GM19463 (cell line): ENCODE measurements around the gene DAND5.
"Not testable (repeated sequence)": the region's sequence is repeated elsewhere in the genome, so short reads cannot be mapped to it uniquely, and the experiment has no call there.

ENCODE experiments used
- ATAC-seq: cut with Tn5 transposase; IDR thresholded peaks from one replicate; pipeline ENCODE4 v1.9.1; 2021; ENCODE audit warnings: mild to moderate bottlenecking, moderate library complexity; ENCODE audit not compliant: unreplicated experiment

The DAND5 gene

DNA sequence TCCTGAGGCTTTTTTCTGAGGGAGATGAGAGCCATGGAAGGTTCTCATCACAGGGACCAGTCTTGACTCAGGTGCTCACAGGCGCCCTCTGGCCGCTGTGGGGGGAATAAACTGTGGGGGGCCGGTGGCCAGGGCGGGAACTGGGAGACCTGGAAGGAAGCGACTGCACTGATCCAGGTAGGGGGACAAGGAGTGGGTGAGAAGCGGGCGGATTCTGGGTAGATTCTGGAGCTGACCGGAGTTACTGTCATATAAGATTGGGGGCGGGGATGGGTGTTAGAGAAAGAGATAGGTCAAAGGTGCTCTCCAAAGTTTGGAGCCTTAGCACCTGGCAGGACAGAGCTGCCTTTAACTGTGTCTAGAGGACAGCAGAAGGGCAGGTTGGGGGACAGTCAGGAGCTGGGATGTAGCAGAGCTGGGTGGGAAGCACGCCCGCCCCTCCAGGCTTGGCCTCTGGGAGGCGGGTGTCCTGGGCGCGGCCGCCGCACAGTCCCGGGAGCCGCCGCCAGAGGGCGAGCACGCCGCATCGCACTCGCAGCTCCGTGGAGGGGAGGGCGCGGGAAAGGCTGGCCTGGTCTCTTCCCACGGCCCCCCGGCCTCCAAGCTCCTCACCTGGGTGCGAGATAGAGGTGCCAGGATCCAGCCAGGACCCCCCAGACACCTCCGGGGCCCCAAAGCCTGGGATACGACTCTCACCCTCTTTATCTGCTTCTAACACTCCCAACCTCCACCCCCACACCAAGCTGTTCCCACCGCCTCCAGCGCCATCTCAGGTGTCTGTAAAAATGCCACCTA is 4.2 kb upstream of the DAND5 start:
- no peak for ATAC-seq

DNA sequence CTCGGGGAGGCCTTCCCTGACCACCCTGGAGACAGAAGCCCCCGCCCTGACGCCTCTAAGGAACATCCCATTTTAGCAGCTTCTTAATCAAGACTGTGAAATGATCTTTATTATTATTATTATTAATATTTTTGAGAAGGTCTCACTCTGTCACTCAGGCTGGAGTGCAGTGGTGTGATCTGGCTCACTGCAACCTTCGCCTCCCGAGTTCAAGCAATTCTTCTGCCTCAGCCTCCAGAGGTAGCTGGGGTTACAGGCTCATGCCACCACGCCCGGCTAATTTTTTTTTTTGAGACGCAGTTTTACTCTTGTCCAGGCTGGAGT is 3.6 kb upstream of the DAND5 start:
- no peak for ATAC-seq

DNA sequence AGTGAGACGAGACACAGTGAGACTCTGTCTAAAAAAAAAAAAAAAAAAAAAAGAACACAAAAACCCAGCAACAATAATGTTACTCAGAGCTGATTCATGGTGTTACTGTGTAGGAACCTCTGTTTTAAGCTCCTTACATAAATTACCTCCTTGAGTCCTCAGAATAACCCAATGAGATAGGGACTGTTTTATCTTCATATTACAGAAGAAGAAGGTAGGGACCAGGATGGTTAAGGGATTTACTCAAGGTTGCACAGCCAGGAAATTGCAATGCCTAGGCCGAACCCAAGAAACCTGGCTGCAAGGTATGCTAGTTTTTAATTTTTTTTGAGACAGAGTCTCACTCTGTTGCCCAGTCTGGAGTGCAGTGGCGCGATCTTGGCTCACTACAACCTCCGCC is 1.5 kb upstream of the DAND5 start:
- no peak for ATAC-seq

DNA sequence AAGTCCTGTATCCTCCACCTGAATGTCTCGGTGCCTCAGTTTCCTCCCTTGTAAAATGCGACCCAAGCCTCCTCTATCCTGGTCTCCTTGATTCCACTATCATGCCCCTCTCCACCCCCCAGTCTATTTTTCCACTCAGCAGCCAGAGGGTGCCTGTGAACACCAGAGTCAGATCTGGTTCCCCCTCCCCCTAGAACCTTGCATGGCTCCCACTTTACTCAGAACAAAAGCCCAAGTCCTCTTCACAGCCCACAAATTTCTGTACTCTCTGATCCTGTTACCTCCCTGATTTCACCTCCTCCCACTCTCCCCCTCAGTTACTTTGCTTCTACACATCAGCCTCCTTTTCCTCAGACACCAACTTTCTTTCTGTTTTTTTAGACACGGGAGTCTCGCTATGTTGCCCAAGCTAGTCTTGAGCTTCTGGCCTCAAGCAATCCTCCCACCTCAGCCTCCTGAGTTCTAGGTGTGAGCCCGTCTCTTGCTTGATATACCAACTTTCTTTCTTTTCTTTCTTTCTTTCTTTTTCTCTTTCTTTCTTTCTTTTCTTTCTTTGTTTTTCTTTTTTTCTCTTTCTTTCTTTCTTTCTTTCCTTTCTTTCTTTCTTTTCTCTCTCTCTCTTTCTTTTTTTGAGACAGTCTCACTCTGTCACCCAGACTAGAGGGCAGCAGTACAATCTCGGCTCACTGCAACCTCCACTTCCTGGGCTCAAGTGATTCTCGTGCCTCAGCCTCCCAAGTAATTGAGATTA is 869 bp downstream of the DAND5 start:
- ATAC-seq = no peak

DNA sequence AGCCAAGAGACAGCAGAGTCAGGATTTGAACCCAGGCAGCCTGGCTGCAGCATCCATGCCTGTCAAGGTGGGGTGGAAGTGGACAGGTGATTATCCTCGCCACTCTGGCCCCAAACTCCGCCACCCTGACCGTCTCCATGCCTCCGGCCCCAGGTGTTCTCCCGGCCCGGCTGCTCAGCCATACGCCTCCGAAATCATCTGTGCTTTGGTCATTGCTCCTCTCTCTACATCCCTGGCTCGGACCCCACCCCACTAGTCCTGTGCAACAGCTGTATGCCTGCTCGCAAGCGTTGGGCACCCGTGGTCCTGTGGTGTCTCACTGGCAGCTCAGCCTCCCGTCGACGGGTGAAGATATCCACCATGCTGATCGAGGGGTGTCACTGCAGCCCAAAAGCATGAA is 3.9 kb downstream of the DAND5 start:
- ATAC-seq = no peak

DNA sequence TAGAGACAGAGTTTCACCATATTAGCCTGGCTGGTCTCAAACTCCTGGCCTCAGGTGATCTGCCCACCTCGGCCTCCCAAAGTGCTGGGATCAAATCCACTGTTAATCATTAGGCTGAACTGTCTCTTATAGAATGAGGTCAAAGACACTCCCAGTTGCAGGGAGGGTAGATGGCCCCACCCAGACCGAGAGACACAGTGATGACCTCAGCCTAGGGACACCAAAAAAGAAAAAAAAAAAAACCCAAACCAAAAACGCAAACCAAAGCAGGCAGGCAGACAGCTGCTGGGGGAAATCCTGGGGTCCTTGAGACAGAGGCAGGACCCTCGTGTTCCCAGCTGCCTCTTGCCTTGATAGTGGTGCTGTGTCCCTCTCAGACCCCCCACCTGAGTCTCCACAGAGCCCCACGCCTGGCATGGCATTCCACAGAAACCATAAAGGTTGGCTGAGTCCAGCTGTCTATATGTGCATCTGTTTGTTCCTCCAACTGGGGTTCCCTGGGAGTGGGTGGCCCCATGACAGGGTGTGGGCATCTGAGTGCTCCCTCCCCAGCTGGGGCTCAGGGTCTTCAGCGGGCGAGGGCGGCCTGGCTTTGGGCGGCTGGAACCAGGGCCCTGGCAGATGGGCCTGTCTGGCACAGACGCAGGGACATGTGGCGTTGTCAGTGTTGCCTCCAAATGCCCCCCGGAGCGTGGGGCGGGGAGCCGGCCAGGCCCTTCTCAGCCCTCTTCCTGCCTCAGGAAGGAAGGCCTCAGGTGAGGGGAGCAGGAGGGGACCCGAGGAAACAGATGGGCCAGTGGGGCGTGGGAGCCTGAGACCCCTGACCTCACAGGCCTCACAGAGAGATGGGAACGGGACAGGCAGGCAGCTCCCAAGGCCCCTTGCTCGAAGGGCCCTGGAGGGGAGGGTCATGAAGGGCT is 5.2 kb downstream of the DAND5 start:
- no peak for ATAC-seq

DNA sequence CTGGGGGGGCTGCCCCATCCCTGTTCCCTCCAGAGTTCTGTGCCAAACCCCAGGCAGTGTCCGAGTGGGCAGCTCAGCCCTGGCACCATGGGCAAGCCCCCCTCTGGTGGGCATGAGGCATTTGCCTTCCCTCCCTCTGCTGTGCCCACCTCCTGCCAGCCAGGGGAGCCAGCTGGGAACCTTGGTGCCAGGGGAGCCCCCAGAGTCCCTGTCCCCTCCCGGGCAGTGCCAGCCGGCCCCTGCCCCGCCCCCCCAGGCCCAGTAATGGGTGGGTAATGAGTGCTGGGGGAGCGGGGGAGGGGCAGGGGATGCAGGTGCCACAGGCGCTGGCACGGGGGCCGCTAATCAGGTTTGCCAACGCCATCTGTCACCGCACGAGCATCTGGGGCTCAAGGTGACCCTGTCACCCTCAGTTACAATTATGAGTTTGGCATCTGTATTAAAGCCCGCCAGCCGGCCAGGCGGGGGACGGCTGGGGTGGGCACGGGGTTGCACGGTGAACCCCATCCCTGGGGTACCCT is 5.9 kb downstream of the DAND5 start:
- ATAC-seq = no peak

DNA sequence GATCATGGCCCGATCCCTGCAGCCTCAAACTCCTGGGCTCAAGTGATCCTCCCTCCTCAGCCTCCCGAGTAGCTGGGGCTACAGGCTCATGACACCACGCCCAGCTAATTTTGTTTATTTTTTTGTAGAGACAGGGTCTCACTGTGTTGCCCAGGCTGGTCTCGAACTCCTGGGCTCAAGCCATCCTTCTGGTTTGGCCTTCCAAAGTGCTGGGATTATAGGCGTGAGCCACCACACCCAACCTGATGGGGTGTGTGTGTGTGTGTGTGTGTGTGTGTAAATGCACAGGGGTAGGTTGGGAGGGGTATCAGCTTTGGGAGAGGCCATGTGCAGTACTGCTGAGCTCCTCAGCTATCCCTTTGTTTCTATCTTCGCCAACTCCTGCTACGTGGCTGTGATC is 6.7 kb downstream of the DAND5 start:
- ATAC-seq = not testable (repeated sequence)

DNA sequence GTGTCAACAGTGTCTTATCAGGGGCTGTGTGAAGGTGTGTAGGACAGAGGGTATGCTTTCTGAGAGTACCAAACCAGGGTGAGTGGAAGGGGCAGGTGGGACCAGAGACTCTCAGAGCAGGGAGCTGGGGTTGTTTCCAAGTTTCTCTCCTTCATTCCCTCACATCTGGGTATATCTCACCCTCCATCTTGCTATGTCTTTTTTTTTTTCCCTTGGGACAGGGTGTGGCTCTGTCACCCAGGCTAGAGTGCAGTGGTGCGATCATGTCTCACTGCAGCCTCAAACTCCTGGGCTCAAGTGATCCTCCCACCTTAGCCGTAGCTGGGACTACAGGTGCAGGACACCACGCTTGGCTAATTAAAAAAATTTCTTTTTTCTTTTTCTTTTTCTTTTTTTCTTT is 10.6 kb downstream of the DAND5 start:
- ATAC-seq = no peak

DNA sequence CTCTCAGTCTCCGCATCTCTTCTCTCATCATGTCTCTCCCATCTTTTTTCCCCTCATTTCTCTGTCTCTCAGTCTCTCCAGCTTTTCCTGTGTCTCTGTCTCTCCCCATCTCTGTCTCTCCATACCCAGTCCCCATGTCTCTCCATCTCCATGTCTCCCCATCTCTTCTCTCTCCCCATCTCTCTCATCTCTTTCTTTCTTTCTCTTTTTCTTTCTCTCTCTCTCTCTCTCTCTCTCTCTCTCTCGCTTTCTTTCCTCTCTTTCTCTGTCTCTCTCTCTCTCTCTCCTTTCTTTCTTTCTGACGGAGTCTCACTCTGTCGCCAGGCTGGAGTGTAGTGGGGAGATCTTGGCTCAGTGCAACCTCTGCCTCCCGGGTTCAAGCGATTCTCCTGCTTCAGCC is 13.3 kb downstream of the DAND5 start:
- ATAC-seq = no peak

DNA sequence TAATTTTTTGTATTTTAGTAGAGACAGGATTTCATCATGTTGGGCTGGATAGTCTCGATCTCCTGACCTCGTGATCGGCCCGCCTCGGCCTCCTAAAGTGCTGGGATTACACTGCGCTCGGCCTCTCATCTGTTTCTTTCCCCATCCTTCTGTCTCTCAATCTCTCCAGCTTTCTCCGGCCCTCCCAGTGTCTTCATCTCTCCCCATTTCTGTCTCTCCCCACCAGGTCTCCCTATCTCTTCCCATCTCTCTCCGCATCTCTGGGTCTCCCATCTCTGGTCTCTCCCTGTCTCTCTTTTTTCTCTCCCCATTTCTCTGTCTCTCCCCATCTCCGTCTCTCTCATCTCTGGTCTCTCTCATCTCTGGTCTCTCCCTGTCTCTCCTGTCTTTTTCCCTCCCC is 13.7 kb downstream of the DAND5 start:
- ATAC-seq = no peak

DNA sequence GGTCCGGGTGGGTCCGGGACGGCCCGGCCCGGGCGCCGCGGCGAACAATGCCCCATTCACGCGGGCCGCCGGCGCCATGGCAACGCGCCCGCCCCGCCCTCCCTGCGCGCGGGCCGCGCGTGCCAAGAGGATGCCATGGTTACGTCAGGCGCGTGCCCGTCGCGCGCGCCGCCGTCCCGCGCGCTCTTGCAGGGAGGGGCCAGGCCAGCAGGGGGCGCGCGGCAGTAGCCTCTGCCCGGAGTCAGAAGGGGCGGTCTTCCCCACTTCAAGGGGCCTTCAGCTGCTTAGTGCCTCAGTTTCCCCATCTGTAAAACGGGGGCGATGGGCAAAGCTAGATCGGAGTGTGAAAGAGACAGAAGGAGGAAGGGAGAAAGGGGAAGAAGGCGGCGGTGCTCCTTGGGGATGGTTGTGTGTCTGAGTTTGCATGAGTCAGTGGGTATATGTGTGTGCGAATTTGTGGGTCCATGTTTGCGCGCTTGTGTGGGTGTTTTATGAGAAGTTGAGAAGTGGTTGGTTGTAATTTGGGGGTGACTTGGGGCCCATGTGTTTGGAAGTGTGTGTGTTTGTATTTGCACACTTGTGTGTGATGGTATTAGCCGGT is 14.3 kb downstream of the DAND5 start:
- no peak for ATAC-seq

DNA sequence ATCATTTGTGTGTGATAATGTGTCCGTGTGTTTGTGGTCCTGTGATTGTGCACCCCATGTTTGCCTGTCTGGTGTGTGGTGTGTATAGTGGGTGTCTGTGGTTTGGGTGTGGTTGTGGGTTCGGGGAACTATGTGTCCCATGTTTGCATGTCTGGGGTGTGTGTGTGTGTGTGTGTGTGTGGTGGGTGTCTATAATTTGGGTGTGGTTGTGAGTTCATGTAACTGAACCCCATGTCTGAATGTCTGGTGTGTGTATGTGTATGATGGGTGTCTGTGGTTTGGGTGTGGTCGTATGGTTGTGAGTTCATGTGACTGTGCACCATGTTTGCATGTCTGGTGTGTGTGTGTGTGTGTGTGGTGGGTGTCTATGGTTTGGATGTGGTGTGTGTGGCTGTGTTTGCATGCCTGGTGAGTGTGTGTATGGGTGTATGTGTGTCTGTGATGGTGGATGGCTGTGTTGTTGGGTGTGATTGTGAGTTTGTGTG is 14.8 kb downstream of the DAND5 start:
- no peak for ATAC-seq

DNA sequence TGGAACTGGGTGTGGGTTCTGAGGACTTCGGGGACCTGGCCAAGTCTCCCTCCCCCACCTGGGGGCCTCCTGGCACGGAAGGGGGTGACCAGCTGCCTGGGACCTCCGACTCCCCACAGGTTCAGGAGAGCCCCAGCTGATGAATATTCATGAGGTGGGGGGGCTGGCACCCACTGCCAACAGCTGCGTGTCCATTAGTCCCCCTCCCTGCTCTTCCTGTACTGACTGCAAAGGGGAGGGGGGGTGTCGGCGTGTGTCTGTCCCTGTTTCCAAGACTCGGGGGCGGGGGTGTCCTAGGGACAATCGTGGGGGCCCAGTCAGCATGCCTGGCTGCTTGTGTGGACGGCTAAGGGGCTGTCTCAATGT is 15.3 kb downstream of the DAND5 start:
- ATAC-seq = no peak

DNA sequence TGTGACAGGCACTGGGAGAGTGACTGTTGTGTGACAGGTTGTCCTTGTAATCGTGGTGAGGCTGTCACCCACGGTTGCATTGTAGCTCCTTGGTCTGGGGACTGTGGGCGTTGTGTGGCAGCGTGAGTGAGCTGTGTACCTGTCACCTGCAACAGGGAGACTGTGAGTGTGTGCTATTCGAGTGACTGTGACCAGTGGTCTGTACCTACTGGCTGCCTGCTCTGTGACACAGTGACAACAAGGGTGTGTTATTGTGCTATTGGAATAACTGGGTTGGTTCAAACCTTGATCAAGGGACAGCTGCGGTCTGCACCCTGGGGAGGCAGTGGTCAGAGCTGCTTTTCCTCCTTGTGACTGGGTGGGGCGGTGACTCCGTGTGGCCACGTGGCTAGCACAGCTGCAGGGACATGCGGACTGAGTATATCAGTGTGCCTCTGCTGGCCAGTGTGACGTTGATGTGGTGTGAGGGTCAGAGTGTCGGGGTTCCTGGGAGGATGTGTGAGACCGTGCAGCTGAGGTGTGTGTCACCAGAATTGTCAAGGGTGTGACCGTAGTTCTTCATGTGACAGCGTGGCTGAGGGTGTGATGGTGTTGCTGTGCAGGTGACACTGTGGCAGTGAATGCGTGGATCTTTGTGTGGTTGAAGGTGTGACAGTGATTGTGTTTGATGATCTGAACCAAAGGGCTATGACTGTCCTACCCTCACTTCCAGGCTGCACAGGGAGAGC is 15.8 kb downstream of the DAND5 start:
- no peak for ATAC-seq

DNA sequence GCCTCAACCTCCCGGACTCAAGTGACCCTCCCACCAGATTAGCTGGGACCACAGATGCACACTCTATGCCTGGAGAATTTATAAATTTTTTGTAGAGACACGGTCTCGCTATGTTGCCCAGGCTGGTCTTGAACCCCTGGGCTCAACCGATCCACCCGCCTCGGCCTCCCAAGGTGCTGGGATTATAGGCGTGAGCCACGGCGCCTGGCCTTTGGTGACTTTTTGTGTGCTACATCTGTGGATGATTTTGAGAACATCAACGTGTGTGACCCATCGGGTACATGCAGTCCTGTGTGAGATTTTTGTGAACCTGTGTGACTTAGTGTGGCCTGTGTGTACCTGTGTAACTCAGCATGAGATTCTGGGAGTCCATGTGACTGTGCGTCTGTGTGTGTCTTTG is 17.4 kb downstream of the DAND5 start:
- ATAC-seq = no peak

DNA sequence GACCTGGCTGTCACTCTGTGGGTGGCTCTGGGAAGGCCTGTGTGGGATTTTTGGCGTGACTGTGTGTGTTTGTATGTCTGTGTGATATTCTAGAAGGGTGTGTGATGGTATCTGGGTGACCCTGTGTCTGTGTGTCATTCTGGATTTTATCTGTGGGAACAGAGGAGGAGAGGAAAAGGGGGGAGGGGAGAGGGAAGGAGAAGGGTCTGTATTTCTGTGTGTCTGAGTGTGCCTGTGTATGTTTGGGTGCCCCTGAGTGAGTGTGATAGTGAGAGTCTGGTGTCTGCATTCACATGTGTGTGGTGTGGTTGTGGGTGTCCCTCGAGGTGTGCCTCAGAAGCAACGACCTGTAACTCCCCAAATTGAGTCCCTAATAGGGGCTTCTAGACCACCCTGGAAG is 17.8 kb downstream of the DAND5 start:
- no peak for ATAC-seq

DNA sequence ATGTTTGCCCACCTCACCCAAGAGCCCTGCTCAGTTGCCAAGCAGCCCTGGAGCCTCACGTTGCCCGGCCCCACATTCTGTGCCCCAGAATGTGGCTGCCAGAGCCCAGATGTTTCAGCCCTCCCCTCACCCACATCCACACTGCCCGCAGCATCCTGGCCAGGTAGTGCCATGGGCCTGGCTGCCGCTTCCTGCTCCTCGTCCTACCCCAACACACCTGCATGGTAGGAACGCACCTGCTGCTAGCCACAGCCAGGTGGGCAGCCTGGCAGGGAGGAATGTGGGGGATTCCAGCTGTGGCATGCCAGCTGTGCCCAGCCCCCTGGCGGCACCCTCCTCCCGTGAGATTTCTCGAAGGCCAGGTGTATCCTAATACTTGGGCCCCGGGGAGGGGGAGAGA is 18.4 kb downstream of the DAND5 start:
- no peak for ATAC-seq

DNA sequence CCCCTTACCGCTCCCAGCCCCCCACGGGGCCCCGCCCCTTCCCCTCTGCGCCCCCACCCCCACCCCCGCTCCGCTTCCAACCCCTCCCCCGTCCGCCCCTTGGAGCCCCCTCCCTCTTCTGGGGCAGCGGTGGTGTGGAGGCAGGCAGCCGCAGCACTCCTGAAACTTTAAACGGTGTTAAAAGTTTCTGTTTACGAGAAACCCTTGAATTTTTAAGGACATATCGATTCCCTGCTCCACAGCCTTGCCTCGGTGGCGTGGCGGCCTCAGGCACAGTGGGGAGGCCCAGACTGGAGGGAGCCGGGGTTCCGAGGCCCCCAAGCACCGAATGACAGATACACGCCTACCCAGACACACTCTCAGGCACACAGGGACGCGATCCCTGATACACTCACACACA is 21.1 kb downstream of the DAND5 start:
- no peak for ATAC-seq

DNA sequence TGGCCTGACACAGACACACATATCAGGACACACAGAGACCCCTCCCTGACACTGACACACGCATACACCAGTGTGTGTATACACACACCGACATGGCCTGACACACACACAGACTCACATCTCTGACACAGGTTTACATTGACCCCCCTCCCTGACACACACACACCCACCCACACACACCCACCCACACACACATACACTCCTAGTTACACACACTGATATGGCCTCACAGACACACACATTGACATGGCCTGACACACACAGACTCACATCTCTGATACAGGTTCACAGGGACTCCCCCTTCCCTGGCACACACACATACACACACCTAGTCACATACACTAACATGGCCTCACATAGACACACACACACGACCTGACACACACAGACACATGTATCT is 21.5 kb downstream of the DAND5 start:
- ATAC-seq = no peak
